Fibroblast of mammary gland (primary cell): ENCODE data around the gene TXK.

Source experiments
- DNase-seq: peaks from one replicate; pipeline ENCODE4 v3.0.0-alpha.2; 2010; ENCODE audit warnings: low read depth
- H3K4me3 ChIP-seq: 2 replicates; pipeline ENCODE4 v1.5.1; 2011; ENCODE audit warnings: low read depth, mild to moderate bottlenecking, low read length, moderate library complexity; ENCODE audit not compliant: control insufficient read depth
- TF ChIP-seq, protein P1 (sequence below): conservative IDR thresholded peaks from 2 replicates; pipeline ENCODE4 v1.5.1; 2011; ENCODE audit warnings: low read depth, low read length, inconsistent platforms; ENCODE audit not compliant: control insufficient read depth, insufficient read depth

The TXK gene

GRCh38 chr4:48033825-48034413 lies 100.1 kb downstream of the TXK start:
- TF ChIP-seq, protein P1, sequence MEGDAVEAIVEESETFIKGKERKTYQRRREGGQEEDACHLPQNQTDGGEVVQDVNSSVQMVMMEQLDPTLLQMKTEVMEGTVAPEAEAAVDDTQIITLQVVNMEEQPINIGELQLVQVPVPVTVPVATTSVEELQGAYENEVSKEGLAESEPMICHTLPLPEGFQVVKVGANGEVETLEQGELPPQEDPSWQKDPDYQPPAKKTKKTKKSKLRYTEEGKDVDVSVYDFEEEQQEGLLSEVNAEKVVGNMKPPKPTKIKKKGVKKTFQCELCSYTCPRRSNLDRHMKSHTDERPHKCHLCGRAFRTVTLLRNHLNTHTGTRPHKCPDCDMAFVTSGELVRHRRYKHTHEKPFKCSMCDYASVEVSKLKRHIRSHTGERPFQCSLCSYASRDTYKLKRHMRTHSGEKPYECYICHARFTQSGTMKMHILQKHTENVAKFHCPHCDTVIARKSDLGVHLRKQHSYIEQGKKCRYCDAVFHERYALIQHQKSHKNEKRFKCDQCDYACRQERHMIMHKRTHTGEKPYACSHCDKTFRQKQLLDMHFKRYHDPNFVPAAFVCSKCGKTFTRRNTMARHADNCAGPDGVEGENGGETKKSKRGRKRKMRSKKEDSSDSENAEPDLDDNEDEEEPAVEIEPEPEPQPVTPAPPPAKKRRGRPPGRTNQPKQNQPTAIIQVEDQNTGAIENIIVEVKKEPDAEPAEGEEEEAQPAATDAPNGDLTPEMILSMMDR, result peak; percentile 57
- H3K4me3 ChIP-seq, result no peak overlapping the region
- peak; percentile 16 for DNase-seq

DNA sequence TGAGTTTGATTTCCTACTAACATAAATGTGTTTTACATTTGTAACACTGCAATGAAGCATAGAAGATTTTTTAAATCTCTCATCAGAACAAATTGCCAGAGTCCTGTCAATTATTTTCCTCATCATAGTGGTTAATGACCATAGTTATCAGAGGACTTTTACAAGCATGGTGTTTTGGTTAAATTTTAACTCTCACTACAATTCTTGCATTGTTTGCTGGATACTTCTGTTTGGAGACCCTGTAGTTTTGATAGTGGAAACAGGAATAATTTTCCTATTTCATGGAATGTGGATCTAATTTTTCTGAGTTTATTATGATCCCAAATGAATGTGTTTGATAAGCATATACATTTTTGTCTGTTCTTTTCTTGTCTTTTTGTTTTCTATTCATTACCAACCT lies 100.6 kb downstream of the TXK start:
- TF ChIP-seq, protein P1, result no peak
- no peak overlapping the region for H3K4me3 ChIP-seq
- DNase-seq, result no peak

DNA sequence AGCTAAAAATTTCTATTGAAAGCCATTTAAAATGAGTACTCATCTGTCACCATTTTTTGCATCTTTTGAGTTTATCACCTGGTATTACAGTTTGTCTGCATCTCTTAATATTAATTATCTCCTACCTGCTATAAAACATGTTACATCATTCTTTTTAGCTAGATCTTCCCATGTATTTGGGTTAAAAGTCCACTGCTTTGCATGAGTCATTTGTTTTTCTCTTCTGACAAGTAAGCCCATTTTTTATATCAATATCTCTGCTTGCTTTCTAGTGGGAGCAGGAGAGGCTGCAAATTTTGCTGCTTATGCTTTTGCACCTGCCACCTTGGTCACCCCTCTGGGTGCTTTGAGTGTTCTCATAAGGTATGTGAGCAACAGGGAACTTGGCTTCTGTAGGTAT lies 101.3 kb downstream of the TXK start:
- TF ChIP-seq, protein P1, result no peak
- peak; percentile 28 for DNase-seq
- H3K4me3 ChIP-seq, result no peak overlapping the region

DNA sequence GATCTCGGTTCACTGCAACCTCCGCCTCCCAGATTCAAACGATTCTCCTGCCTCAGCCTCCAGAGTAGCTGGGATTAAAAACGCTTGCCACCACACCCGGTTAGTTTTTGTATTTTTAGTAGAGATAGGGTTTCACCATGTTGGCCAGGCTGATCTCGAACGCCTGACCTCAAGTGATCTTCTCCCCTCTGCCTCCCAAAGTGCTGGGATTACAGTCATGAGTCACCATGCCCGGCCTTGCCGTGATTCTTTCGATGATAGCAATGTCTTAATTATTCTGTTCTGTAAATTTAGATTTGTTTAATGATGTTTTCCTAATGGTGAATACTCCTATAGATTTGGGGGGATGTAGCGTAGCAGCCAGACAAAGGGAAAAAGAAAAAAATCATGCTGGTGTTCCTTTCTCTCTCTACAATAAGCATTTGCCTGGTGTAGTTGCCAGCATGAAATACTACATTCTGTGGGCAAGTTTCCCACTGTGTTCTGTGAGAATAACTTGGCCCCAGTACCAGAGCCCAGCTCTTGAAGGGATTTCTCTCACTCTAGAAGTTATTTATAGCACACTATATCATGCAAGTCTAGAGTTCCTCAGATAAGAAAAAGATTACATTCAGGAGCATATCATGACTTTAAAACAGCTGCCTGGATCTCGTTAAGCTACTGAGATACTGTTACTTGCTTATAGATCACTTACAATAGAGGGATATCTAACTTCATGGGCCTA lies 102.1 kb downstream of the TXK start:
- no peak overlapping the region for H3K4me3 ChIP-seq
- DNase-seq, result no peak
- TF ChIP-seq, protein P1, result no peak

DNA sequence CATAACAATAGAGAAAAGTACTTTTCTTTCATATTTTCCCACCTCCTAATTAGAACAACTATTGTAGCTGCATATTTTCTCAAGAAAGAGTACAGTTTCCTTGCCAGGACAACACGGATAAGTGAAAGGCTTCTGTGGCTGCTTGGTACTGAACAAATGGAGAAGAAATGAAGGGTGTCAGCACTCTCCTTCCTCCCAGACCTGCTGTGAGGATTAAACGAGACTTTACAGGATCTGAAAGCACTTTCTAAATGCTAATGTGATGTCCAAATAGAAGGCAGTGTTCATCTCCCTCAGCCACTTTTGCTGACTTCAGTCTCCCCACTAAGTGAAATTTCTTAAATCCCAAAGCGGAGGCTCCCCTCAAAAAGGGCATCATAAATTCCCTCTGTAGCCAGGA lies 103.6 kb downstream of the TXK start:
- H3K4me3 ChIP-seq, result no peak overlapping the region
- TF ChIP-seq, protein P1, result no peak
- no peak for DNase-seq

DNA sequence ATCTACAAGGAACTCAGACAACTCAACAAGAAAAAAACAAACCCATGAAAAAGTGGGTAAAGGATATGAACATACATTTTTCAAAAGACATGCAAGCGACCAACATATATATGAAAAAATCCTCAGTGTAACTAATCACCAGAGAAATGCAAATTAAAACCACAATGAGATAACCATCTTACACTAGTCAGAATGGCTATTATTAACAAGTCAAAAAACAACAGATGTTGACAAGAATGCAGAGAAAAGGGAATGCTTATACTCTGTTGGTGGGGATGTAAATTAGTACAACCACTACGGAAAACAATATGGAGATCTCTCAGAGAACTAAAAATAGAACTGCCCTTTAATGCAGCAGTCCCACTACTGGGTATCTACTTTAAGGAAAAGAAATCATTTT lies 105.4 kb downstream of the TXK start:
- H3K4me3 ChIP-seq, result no peak overlapping the region
- TF ChIP-seq, protein P1, result no peak
- DNase-seq, result no peak
